HAP-1 (cell line): Measurements from ENCODE around the gene ZCCHC4.

Experiments
- DNase-seq, 2 experiments: peaks; one replicate each; pipeline ENCODE4 v3.0.0-alpha.2; 2016 to 2020; ENCODE audit warnings: low spot score in 2 of 2
- H3K27me3 ChIP-seq: fragments of 250-450 bp; sonication (Bioruptor Pico); 2 replicates; pipeline ENCODE4 v1.5.1; 2020; ENCODE audit warnings: low read depth, mild to moderate bottlenecking, moderate library complexity
- H3K36me3 ChIP-seq: fragments of 250-450 bp; sonication (Bioruptor Pico); replicated peaks from 2 replicates; pipeline ENCODE4 v1.5.1; 2020; ENCODE audit warnings: mild to moderate bottlenecking
- H3K4me1 ChIP-seq: fragments of 250-450 bp; sonication (Bioruptor Pico); 2 replicates; pipeline ENCODE4 v1.5.1; 2020; ENCODE audit warnings: mild to moderate bottlenecking
- H3K4me3 ChIP-seq: fragments of 250-450 bp; sonication (Bioruptor Pico); 2 replicates; pipeline ENCODE4 v1.5.1; 2020; ENCODE audit warnings: mild to moderate bottlenecking, moderate library complexity
- H3K9me3 ChIP-seq: fragments of 250-450 bp; sonication (Bioruptor Pico); 2 replicates; pipeline ENCODE4 v1.5.1; 2020; ENCODE audit warnings: mild to moderate bottlenecking, moderate library complexity
- in situ Hi-C: fragments of 300-500 bp; cut with MboI; formaldehyde crosslinking; loops from 3 replicates; pipeline ENCODE4 v1.14.3; 2020; ENCODE audit warnings: low sequenced_read_pairs, inconsistent platforms, mixed read lengths

Gene ZCCHC4

GRCh38 chr4:25410820-25411529, 98.4 kb downstream of the ZCCHC4 start:
- no peaks in the 10 kb centered on the region for H3K27me3 ChIP-seq
- in situ Hi-C loops, result no loop called here
- no peak for DNase-seq
- H3K4me3 ChIP-seq, result no peak overlapping the region
- peaks cover 60% of the 10 kb centered on the region for H3K36me3 ChIP-seq
- H3K9me3 ChIP-seq, result no peaks in the 10 kb centered on the region
- no peaks in the 10 kb centered on the region for H3K4me1 ChIP-seq

- peaks cover 57% of the 10 kb centered on the region for H3K36me3 ChIP-seq
- H3K9me3 ChIP-seq, result no peaks in the 10 kb centered on the region
- in situ Hi-C loops, result no loop called here
- H3K4me3 ChIP-seq, result no peak overlapping the region
- no peaks in the 10 kb centered on the region for H3K4me1 ChIP-seq
- H3K27me3 ChIP-seq, result no peaks in the 10 kb centered on the region
- DNase-seq, result no peak
Observed at GRCh38 chr4:25413261-25413660, 100.7 kb downstream of the ZCCHC4 start.

DNA sequence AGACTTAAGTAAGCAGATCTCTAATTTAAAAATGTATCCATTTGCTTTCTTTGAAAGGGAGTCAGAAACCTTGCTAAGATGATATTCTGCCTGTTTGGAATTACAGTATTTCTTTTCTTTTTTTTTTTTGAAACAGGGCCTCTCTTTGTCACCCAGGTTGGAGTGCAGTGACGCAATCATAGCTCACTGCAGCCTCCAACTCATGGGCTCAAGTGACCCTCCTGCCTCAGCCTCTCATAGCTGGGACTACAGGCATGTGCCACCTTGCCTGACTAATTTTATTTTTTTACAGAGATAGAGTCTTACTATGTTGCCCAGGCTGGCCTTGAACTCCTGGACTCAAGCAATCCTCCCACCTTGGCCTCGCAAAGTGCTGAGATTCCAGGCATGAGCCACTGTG, 104.4 kb downstream of the ZCCHC4 start:
- Histone ChIP-seq H3K27me3 (no peaks in the 10 kb centered on the region), H3K9me3 (no peaks in the 10 kb centered on the region), H3K36me3 (peaks cover 41% of the 10 kb centered on the region), H3K4me1 (no peaks in the 10 kb centered on the region), H3K4me3 (no peak overlapping the region)
- no peak for DNase-seq
- in situ Hi-C loops, result no loop called here
